H1 (cell line): ENCODE data around the gene GPHB5. TPM values are rescaled to one million over a fixed set of nuclear protein-coding genes. Genes with fewer than 3 reads are reported as not detected.

Experiments
- CTCF ChIA-PET: fragments of 300-600 bp; sonication (Branson Sonifier 250); formaldehyde crosslinking; loops from one replicate; lab custom pipeline; 2021; ENCODE audit not compliant: partially characterized antibody; lab: Charles Lee
- POLR2A ChIA-PET: fragments of 300-600 bp; sonication (Branson Sonifier 250); formaldehyde crosslinking; loops from one replicate; lab custom pipeline; 2021; ENCODE audit warnings: inconsistent platforms; ENCODE audit not compliant: partially characterized antibody; lab: Charles Lee
- DNase-seq, 2 experiments: peaks; one replicate each; pipeline versions ENCODE4 v3.0.0 to v3.0.0-alpha.2; 2010 to 2022; ENCODE audit warnings: low spot score in 2 of 2, low read depth in 1 of 2, mixed read lengths in 1 of 2
- FAIRE-seq: peaks from 2 replicates; lab custom pipeline; 2011; peaks lifted over from hg19 to GRCh38; lab: Jason Lieb, UNC
- H2AFZ ChIP-seq: 2 replicates; pipeline ENCODE4 v1.8.1; 2012; ENCODE audit warnings: low read length, inconsistent platforms
- H2AK5ac ChIP-seq: 2 replicates; pipeline ENCODE4 v1.6.1; 2013; ENCODE audit warnings: low read depth, low read length
- H2BK120ac ChIP-seq: replicated peaks from 2 replicates; pipeline ENCODE3; 2013; ENCODE audit warnings: low read depth, low read length, inconsistent platforms
- H2BK12ac ChIP-seq: 2 replicates; pipeline ENCODE4 v1.6.1; 2013; ENCODE audit warnings: low read depth, low read length
- H2BK15ac ChIP-seq: 2 replicates; pipeline ENCODE4 v1.6.1; 2013; ENCODE audit warnings: low read length
- H2BK20ac ChIP-seq: 2 replicates; pipeline ENCODE4 v1.6.1; 2013; ENCODE audit warnings: low read length
- H2BK5ac ChIP-seq: 2 replicates; pipeline ENCODE4 v1.6.1; 2013; ENCODE audit warnings: low read depth, low read length
- H3K14ac ChIP-seq: 2 replicates; pipeline ENCODE4 v1.6.1; 2013; ENCODE audit warnings: inconsistent platforms; ENCODE audit not compliant: insufficient read length
- H3K18ac ChIP-seq: 2 replicates; pipeline ENCODE4 v1.6.1; 2013; ENCODE audit warnings: low read length; ENCODE audit errors: extremely low read depth
- H3K23ac ChIP-seq: 2 replicates; pipeline ENCODE4 v1.6.1; 2013; ENCODE audit warnings: inconsistent platforms; ENCODE audit not compliant: insufficient read length
- H3K23me2 ChIP-seq: 2 replicates; pipeline ENCODE4 v1.6.1; 2013; ENCODE audit warnings: low read depth, low read length
- H3K27ac ChIP-seq: 2 replicates; pipeline ENCODE4 v1.6.1; 2011; ENCODE audit warnings: low read depth, low read length, inconsistent platforms
- H3K27me3 ChIP-seq, 4 experiments: replicated peaks in 1 of 4; 1 replicate in 1 of 4; 2 replicates in 3 of 4; pipeline versions ENCODE4 v1.6.1 to v1.8.1; 2011 to 2013; ENCODE audit warnings: low read length in 3 of 4, mild to moderate bottlenecking in 3 of 4, inconsistent platforms in 2 of 4, mixed read lengths in 2 of 4, moderate library complexity in 1 of 4; ENCODE audit not compliant: control insufficient read depth in 3 of 4, insufficient read depth in 3 of 4; ENCODE audit errors: extremely low read depth in 1 of 4
- H3K36me3 ChIP-seq, 4 experiments: 2 replicates each; pipeline versions ENCODE4 v1.6.1 to v1.8.1; 2011 to 2013; ENCODE audit warnings: mild to moderate bottlenecking in 4 of 4, low read length in 3 of 4, moderate library complexity in 2 of 4, control low read depth in 1 of 4, inconsistent platforms in 1 of 4; ENCODE audit not compliant: insufficient read depth in 4 of 4, control insufficient read depth in 2 of 4
- H3K4ac ChIP-seq: replicated peaks from 2 replicates; pipeline ENCODE3; 2013; ENCODE audit warnings: low read length, low read depth, mixed read lengths, inconsistent platforms; ENCODE audit not compliant: insufficient read length
- H3K4me1 ChIP-seq, 4 experiments: replicated peaks in 1 of 4; 1 replicate in 1 of 4; 2 replicates in 3 of 4; pipeline versions ENCODE4 v1.6.1 to v1.8.1; 2011 to 2013; ENCODE audit warnings: low read length in 3 of 4, inconsistent platforms in 2 of 4, mixed read lengths in 1 of 4; ENCODE audit not compliant: insufficient read depth in 4 of 4, control insufficient read depth in 3 of 4
- H3K4me2 ChIP-seq, 2 experiments: 2 replicates each; pipeline versions ENCODE4 v1.6.1 to v1.8.1; 2011 to 2013; ENCODE audit warnings: low read depth in 2 of 2, low read length in 2 of 2, control low read depth in 1 of 2, inconsistent platforms in 1 of 2, mild to moderate bottlenecking in 1 of 2; ENCODE audit not compliant: insufficient read depth in 1 of 2
- H3K4me3 ChIP-seq, 4 experiments: fragments of 200-600, 300-600 bp in 1 of 4; sonication (generic), shearing (Covaris generic), sonication (Bioruptor Twin) in 1 of 4; 2 replicates each; pipeline versions ENCODE4 v1.5.1 to v1.8.1; 2011 to 2016; ENCODE audit warnings: low read length in 4 of 4, low read depth in 3 of 4, control low read depth in 2 of 4, inconsistent platforms in 2 of 4, mild to moderate bottlenecking in 2 of 4, mixed read lengths in 1 of 4, moderate library complexity in 1 of 4; ENCODE audit not compliant: insufficient read depth in 2 of 4; ENCODE audit errors: extremely low read depth in 1 of 4
- H3K56ac ChIP-seq: replicated peaks from 2 replicates; pipeline ENCODE3; 2013; ENCODE audit warnings: low read depth, mild to moderate bottlenecking, mixed read lengths, low read length, inconsistent platforms; ENCODE audit not compliant: insufficient read length
- H3K79me1 ChIP-seq: 2 replicates; pipeline ENCODE4 v1.6.1; 2013; ENCODE audit warnings: low read depth, low read length, control low read depth
- H3K79me2 ChIP-seq, 2 experiments: 2 replicates each; pipeline versions ENCODE4 v1.6.1 to v1.8.1; 2012 to 2013; ENCODE audit warnings: low read length in 2 of 2, mild to moderate bottlenecking in 2 of 2, inconsistent platforms in 1 of 2; ENCODE audit not compliant: insufficient read depth in 2 of 2, control insufficient read depth in 1 of 2
- H3K9ac ChIP-seq, 4 experiments: replicated peaks in 1 of 4; 1 replicate in 1 of 4; 2 replicates in 3 of 4; pipeline versions ENCODE4 v1.6.1 to v1.8.1; 2011 to 2013; ENCODE audit warnings: low read depth in 3 of 4, low read length in 3 of 4, control low read depth in 2 of 4, mild to moderate bottlenecking in 2 of 4, moderate library complexity in 2 of 4, inconsistent platforms in 1 of 4; ENCODE audit errors: extremely low read depth in 1 of 4
- H3K9me3 ChIP-seq, 2 experiments: 2 replicates each; pipeline versions ENCODE4 v1.6.1 to v1.8.1; 2012 to 2013; ENCODE audit warnings: mild to moderate bottlenecking in 2 of 2, moderate library complexity in 2 of 2, control low read depth in 1 of 2, inconsistent platforms in 1 of 2, low read depth in 1 of 2, low read length in 1 of 2, mixed read lengths in 1 of 2; ENCODE audit not compliant: insufficient read depth in 2 of 2
- H4K20me1 ChIP-seq, 2 experiments: replicated peaks in 1 of 2; 2 replicates each; pipeline versions ENCODE3 to v1.8.1; 2011 to 2013; ENCODE audit warnings: inconsistent platforms in 2 of 2, low read length in 2 of 2, mild to moderate bottlenecking in 1 of 2; ENCODE audit not compliant: insufficient read depth in 2 of 2, control insufficient read depth in 1 of 2
- H4K5ac ChIP-seq: 2 replicates; pipeline ENCODE4 v1.6.1; 2013; ENCODE audit warnings: low read length, low read depth, mixed read lengths, inconsistent platforms; ENCODE audit not compliant: insufficient read length
- H4K8ac ChIP-seq: 2 replicates; pipeline ENCODE4 v1.8.0; 2013; ENCODE audit warnings: mild to moderate bottlenecking, moderate library complexity, low read length, inconsistent platforms; ENCODE audit not compliant: insufficient read depth; ENCODE audit errors: extremely low read depth
- H4K91ac ChIP-seq: replicated peaks from 2 replicates; pipeline ENCODE3; 2013; ENCODE audit warnings: low read length, mixed read lengths, inconsistent platforms; ENCODE audit not compliant: insufficient read length
- EGR1 ChIP-seq: IDR thresholded peaks from 2 replicates; pipeline ENCODE4 v1.6.1; 2011; ENCODE audit warnings: low read depth, low read length, borderline replicate concordance
- FOSL1 ChIP-seq: IDR thresholded peaks from 2 replicates; pipeline ENCODE4 v1.6.1; 2011; ENCODE audit warnings: mild to moderate bottlenecking, low read depth, low read length, moderate library complexity; ENCODE audit not compliant: insufficient read depth
- RAD21 ChIP-seq, 2 experiments: IDR thresholded peaks in 1 of 2; conservative IDR thresholded peaks in 1 of 2; 2 replicates each; pipeline ENCODE4 v1.6.1; 2011; ENCODE audit warnings: low read depth in 2 of 2, low read length in 2 of 2, improper control_type of control experiment in 1 of 2, inconsistent platforms in 1 of 2, mild to moderate bottlenecking in 1 of 2, moderate library complexity in 1 of 2
- SP4 ChIP-seq: IDR thresholded peaks from 2 replicates; pipeline ENCODE4 v1.6.1; 2012; ENCODE audit warnings: low read length, inconsistent platforms
- WGBS, 2 experiments: shearing (Covaris generic) in 1 of 2; methylation state at CpG; one replicate each; pipeline versions ENCODE4 v1.1.6 to v1.1.7; 2013 to 2015; ENCODE audit warnings: low lambda C conversion rate in 2 of 2, mixed read lengths in 2 of 2, inconsistent platforms in 1 of 2, low coverage in 1 of 2, missing lambda C conversion rate in 1 of 2; ENCODE audit not compliant: insufficient replicate concordance in 2 of 2, insufficient coverage in 1 of 2, insufficient read length in 1 of 2; ENCODE audit errors: extremely low coverage in 1 of 2, missing lambda C conversion rate in 1 of 2; 5-methylcytosine and 5-hydroxymethylcytosine counted together
- polyA plus RNA-seq, 7 experiments: library from polyadenylated mRNA; depleted of rRNA in 3 of 7; stranded (reverse) in 5 of 7; unstranded in 2 of 7; fragments of >200 nt in 5 of 7; fragments of 200-250 nt in 2 of 7; gene quantifications; 1 replicate in 5 of 7; 2 replicates in 1 of 7; 4 replicates in 1 of 7; pipeline versions ENCODE4 v1.2.1 to v1.2.3, GENCODE V29; 2011 to 2013; ENCODE audit warnings: missing spikeins in 2 of 7, mixed read lengths in 2 of 7
- total RNA-seq: library from RNA; stranded (reverse); fragmentation: NEBNext Ultra II Directional; extraction: Animal tissue kit (Norgen Biotek cat#: 25700); gene quantifications from 2 replicates; pipeline ENCODE4 v1.2.1, GENCODE V29; 2021
- TF ChIP-seq, protein P1 (sequence below), 3 experiments: IDR thresholded peaks; 1 replicate in 2 of 3; 2 replicates in 1 of 3; pipeline versions ENCODE4 v1.5.1 to v1.6.1; 2011; ENCODE audit warnings: low read length in 3 of 3, mild to moderate bottlenecking in 3 of 3, inconsistent platforms in 2 of 3, low read depth in 1 of 3, moderate library complexity in 1 of 3; ENCODE audit not compliant: insufficient read depth in 1 of 3; ENCODE audit errors: control extremely low read depth in 1 of 3
- TF ChIP-seq, protein P2 (sequence below): IDR thresholded peaks from 2 replicates; pipeline ENCODE4 v1.6.1; 2012; ENCODE audit warnings: inconsistent platforms

The GPHB5 gene
- total and polyA plus RNA-seq, 2 of the 8 experiments (the other 6 are each of a cell fraction or from before 2014, with no cell fraction given): not detected

DNA sequence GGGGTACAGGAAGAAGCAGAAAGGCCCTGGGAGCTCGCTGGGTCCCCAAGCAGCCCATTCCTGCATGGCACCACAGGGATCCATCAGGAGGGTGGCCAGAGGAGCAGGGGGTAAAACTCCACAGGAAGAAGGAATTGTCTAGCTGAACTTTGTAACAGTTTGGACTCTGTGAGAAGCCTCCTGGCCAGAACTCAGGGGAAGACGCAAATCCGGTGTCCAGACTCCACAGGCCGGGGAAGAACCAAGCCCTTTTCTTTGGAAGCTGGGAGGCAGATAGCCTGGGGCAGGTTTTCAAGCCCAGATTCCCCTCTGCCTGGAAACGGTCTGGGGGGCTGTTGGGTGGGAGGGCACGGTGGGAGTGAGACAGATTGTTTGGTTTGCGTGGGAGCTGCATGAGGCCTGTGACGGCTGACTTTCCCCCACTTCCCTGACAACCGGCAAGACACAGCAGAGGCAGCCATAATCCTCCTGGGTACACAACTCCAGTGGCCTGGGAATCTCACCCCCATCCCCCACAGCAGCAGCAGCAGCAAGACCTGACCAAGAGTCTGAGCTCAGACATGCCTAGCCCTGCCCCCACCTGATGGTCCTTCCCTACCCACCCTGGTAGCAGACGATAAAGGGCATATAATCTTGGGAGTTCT lies 16.7 kb downstream of the GPHB5 start:
- Histone ChIP-seq H3K4ac (no peak overlapping the region), H4K8ac (no peak overlapping the region), H3K9me3 (no peaks in the 10 kb centered on the region), H3K18ac (no peak overlapping the region), H3K56ac (no peak overlapping the region), H4K91ac (no peak overlapping the region), H3K23ac (no peak overlapping the region), H3K36me3 (no peaks in the 10 kb centered on the region), H3K14ac (no peak overlapping the region), H2BK120ac (no peak overlapping the region), H2BK15ac (no peak overlapping the region), H2AFZ (no peak overlapping the region), H2BK12ac (no peak overlapping the region), H4K20me1 (no peaks in the 10 kb centered on the region), H2BK20ac (no peak overlapping the region), H3K4me3 (no peak overlapping the region), H3K9ac (no peak overlapping the region), H3K23me2 (no peaks in the 10 kb centered on the region), H3K27me3 (no peaks in the 10 kb centered on the region), H3K27ac (no peak overlapping the region), H3K4me1 (peaks cover 0 to 5% (median 2%) of the 10 kb centered on the region in 4 experiments; a peak in 3 of 7 replicates), H3K4me2 (no peak overlapping the region), H3K79me2 (no peaks in the 10 kb centered on the region), H4K5ac (no peak overlapping the region), H2BK5ac (no peak overlapping the region), H3K79me1 (no peaks in the 10 kb centered on the region), H2AK5ac (no peak overlapping the region)
- WGBS, 2 experiments: 77% methylated on average over 10 of the region's 10 CpGs; no CpG with 5 or more reads in 1 of the 2 experiments
- CTCF ChIA-PET: interaction anchor here (0.6 to 1.5 kb wide), 4 partner anchors 10 to 1129 kb away, joined by 3 to 4 read pairs (median 3); no protein-coding TSS in a partner anchor
- DNase-seq: no peak
- TF ChIP-seq, protein P1, sequence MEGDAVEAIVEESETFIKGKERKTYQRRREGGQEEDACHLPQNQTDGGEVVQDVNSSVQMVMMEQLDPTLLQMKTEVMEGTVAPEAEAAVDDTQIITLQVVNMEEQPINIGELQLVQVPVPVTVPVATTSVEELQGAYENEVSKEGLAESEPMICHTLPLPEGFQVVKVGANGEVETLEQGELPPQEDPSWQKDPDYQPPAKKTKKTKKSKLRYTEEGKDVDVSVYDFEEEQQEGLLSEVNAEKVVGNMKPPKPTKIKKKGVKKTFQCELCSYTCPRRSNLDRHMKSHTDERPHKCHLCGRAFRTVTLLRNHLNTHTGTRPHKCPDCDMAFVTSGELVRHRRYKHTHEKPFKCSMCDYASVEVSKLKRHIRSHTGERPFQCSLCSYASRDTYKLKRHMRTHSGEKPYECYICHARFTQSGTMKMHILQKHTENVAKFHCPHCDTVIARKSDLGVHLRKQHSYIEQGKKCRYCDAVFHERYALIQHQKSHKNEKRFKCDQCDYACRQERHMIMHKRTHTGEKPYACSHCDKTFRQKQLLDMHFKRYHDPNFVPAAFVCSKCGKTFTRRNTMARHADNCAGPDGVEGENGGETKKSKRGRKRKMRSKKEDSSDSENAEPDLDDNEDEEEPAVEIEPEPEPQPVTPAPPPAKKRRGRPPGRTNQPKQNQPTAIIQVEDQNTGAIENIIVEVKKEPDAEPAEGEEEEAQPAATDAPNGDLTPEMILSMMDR (IDR thresholded peaks at IDR 0.05; ENCODE audit: control extremely low read depth in 1 of 3, insufficient read depth in 1 of 3, low read depth in 1 of 3, low read length in 3 of 3): no peak
- TF ChIP-seq SP4 (no peak), EGR1 (no peak), FOSL1 (no peak), RAD21 (IDR thresholded peaks at IDR 0.05 in 1 of 2, conservative IDR thresholded peaks at IDR 0.05 in 1 of 2; ENCODE audit: low read depth in 2 of 2, low read length in 2 of 2) (no peak)
- TF ChIP-seq, protein P2, sequence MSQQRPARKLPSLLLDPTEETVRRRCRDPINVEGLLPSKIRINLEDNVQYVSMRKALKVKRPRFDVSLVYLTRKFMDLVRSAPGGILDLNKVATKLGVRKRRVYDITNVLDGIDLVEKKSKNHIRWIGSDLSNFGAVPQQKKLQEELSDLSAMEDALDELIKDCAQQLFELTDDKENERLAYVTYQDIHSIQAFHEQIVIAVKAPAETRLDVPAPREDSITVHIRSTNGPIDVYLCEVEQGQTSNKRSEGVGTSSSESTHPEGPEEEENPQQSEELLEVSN: no peak
- FAIRE-seq: no peak
- POLR2A ChIA-PET: no interaction called here
